ENCODE measurements around the gene FBH1.

The FBH1 gene

GRCh38 chr10:5910323-5911100, 20.5 kb downstream of the FBH1 start:
- Histone ChIP-seq H3K36me3 (ENCODE audit: insufficient read depth, low read length) (peaks cover 81% of the 10 kb centered on the region), H4K20me1 (ENCODE audit: insufficient read depth, low read length) (no peaks in the 10 kb centered on the region), H3K9me2 (ENCODE audit: low read depth, low read length) (no peaks in the 10 kb centered on the region), H3K27ac (ENCODE audit: low read depth, low read length, poor library complexity, severe bottlenecking) (no peak overlapping the region), H2AFZ (ENCODE audit: low read length) (no peak overlapping the region), H3K9me3 (ENCODE audit: low read length) (no peaks in the 10 kb centered on the region), H3K4me2 (ENCODE audit: low read length) (no peak overlapping the region), H3K4me3 (ENCODE audit: low read depth, low read length, poor library complexity, severe bottlenecking) (no peak overlapping the region), H3K79me2 (ENCODE audit: insufficient read depth, low read length) (no peaks in the 10 kb centered on the region), H3K27me3 (ENCODE audit: insufficient read depth, low read length) (no peaks in the 10 kb centered on the region), H3K4me1 (ENCODE audit: insufficient read depth, low read length, severe bottlenecking) (no peaks in the 10 kb centered on the region), H3K9ac (ENCODE audit: low read length) (no peak overlapping the region), H3F3A (ENCODE audit: insufficient read depth, low read length) (no peaks in the 10 kb centered on the region)
- no peak for TF ChIP-seq EZH2 (IDR thresholded peaks at IDR 0.05; ENCODE audit: borderline replicate concordance, low read length)
- TF ChIP-seq, protein P1, sequence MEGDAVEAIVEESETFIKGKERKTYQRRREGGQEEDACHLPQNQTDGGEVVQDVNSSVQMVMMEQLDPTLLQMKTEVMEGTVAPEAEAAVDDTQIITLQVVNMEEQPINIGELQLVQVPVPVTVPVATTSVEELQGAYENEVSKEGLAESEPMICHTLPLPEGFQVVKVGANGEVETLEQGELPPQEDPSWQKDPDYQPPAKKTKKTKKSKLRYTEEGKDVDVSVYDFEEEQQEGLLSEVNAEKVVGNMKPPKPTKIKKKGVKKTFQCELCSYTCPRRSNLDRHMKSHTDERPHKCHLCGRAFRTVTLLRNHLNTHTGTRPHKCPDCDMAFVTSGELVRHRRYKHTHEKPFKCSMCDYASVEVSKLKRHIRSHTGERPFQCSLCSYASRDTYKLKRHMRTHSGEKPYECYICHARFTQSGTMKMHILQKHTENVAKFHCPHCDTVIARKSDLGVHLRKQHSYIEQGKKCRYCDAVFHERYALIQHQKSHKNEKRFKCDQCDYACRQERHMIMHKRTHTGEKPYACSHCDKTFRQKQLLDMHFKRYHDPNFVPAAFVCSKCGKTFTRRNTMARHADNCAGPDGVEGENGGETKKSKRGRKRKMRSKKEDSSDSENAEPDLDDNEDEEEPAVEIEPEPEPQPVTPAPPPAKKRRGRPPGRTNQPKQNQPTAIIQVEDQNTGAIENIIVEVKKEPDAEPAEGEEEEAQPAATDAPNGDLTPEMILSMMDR (IDR thresholded peaks at IDR 0.05; ENCODE audit: low read length), result no peak

- Histone ChIP-seq H3K9ac (ENCODE audit: low read length) (no peak overlapping the region), H3K4me1 (ENCODE audit: insufficient read depth, low read length, severe bottlenecking) (no peaks in the 10 kb centered on the region), H3K9me3 (ENCODE audit: low read length) (no peaks in the 10 kb centered on the region), H3K36me3 (ENCODE audit: insufficient read depth, low read length) (peaks cover 81% of the 10 kb centered on the region), H3K27me3 (ENCODE audit: insufficient read depth, low read length) (no peaks in the 10 kb centered on the region), H4K20me1 (ENCODE audit: insufficient read depth, low read length) (no peaks in the 10 kb centered on the region), H3K4me2 (ENCODE audit: low read length) (no peak overlapping the region), H3K27ac (ENCODE audit: low read depth, low read length, poor library complexity, severe bottlenecking) (no peak overlapping the region), H3K4me3 (ENCODE audit: low read depth, low read length, poor library complexity, severe bottlenecking) (no peak overlapping the region), H3K9me2 (ENCODE audit: low read depth, low read length) (no peaks in the 10 kb centered on the region), H3K79me2 (ENCODE audit: insufficient read depth, low read length) (no peaks in the 10 kb centered on the region), H3F3A (ENCODE audit: insufficient read depth, low read length) (no peaks in the 10 kb centered on the region), H2AFZ (ENCODE audit: low read length) (no peak overlapping the region)
- TF ChIP-seq EZH2 (IDR thresholded peaks at IDR 0.05; ENCODE audit: borderline replicate concordance, low read length), result no peak
Observed at GRCh38 chr10:5911670-5912069, 21.6 kb downstream of the FBH1 start.

DNA sequence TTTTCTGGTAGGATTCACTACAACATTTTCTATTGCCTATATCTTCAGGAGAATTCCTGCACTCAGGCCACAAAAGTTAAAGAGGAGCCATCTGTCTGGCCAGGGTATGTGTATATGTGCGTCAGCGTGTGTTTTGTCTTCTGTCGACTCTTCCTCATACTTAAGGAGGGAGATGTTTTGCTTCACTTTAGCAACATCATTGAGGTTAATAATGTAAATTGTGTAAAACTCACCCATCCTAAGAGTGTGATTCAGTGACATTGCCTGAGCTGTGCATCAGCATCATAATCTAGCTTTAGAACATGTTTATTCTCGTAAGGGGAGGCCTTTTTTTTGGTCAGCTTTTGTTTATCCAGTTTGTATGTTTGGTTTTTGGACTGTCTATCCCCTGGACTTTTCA, 23.7 kb downstream of the FBH1 start:
- Histone ChIP-seq H4K20me1 (ENCODE audit: insufficient read depth, low read length) (no peaks in the 10 kb centered on the region), H3K36me3 (ENCODE audit: insufficient read depth, low read length) (peaks cover 93% of the 10 kb centered on the region), H3F3A (ENCODE audit: insufficient read depth, low read length) (no peaks in the 10 kb centered on the region), H3K4me1 (ENCODE audit: insufficient read depth, low read length, severe bottlenecking) (no peaks in the 10 kb centered on the region), H3K9ac (ENCODE audit: low read length) (no peak overlapping the region), H3K27me3 (ENCODE audit: insufficient read depth, low read length) (no peaks in the 10 kb centered on the region), H3K4me2 (ENCODE audit: low read length) (no peak overlapping the region), H3K27ac (ENCODE audit: low read depth, low read length, poor library complexity, severe bottlenecking) (no peak overlapping the region), H3K9me3 (ENCODE audit: low read length) (no peaks in the 10 kb centered on the region), H3K79me2 (ENCODE audit: insufficient read depth, low read length) (no peaks in the 10 kb centered on the region), H3K4me3 (ENCODE audit: low read depth, low read length, poor library complexity, severe bottlenecking) (no peak overlapping the region), H2AFZ (ENCODE audit: low read length) (no peak overlapping the region), H3K9me2 (ENCODE audit: low read depth, low read length) (no peaks in the 10 kb centered on the region)
- no peak for TF ChIP-seq EZH2 (IDR thresholded peaks at IDR 0.05; ENCODE audit: borderline replicate concordance, low read length)
- TF ChIP-seq, protein P1 (IDR thresholded peaks at IDR 0.05; ENCODE audit: low read length), result no peak

GRCh38 chr10:5915451-5915850, 25.4 kb downstream of the FBH1 start:
- no peak overlapping the region for H3K4me2 ChIP-seq (ENCODE audit: low read length)
- H3K27me3 ChIP-seq (ENCODE audit: insufficient read depth, low read length), result no peaks in the 10 kb centered on the region
- peaks cover 91% of the 10 kb centered on the region for H3K36me3 ChIP-seq (ENCODE audit: insufficient read depth, low read length)
- H3K9me2 ChIP-seq (ENCODE audit: low read depth, low read length), result no peaks in the 10 kb centered on the region
- H3K4me3 ChIP-seq (ENCODE audit: low read depth, low read length, poor library complexity, severe bottlenecking), result no peak overlapping the region
- H3K27ac ChIP-seq (ENCODE audit: low read depth, low read length, poor library complexity, severe bottlenecking), result no peak overlapping the region
- no peaks in the 10 kb centered on the region for H3K9me3 ChIP-seq (ENCODE audit: low read length)
- TF ChIP-seq, protein P1 (IDR thresholded peaks at IDR 0.05; ENCODE audit: low read length), result no peak
- TF ChIP-seq EZH2 (IDR thresholded peaks at IDR 0.05; ENCODE audit: borderline replicate concordance, low read length), result no peak
- no peaks in the 10 kb centered on the region for H4K20me1 ChIP-seq (ENCODE audit: insufficient read depth, low read length)
- no peaks in the 10 kb centered on the region for H3K4me1 ChIP-seq (ENCODE audit: insufficient read depth, low read length, severe bottlenecking)
- H3K79me2 ChIP-seq (ENCODE audit: insufficient read depth, low read length), result no peaks in the 10 kb centered on the region
- H2AFZ ChIP-seq (ENCODE audit: low read length), result no peak overlapping the region
- H3F3A ChIP-seq (ENCODE audit: insufficient read depth, low read length), result no peaks in the 10 kb centered on the region
- H3K9ac ChIP-seq (ENCODE audit: low read length), result no peak overlapping the region

Data from OCI-LY1 (cell line).